Left ventricle myocardium inferior (tissue), 1 donor: ENCODE results near the gene ZFP69. TPM values are rescaled to one million over a fixed set of nuclear protein-coding genes. Genes with fewer than 3 reads are reported as not detected.

Experiments used
- DNase-seq: peaks from one replicate; pipeline ENCODE4 v3.0.0-alpha.2; 2020
- H3K27ac ChIP-seq: fragments of 200-600 bp; replicated peaks from 2 replicates; pipeline ENCODE4 v1.8.0; 2021
- H3K27me3 ChIP-seq: fragments of 200-600 bp; 2 replicates; pipeline ENCODE4 v1.8.0; 2021; ENCODE audit warnings: low read depth
- H3K36me3 ChIP-seq: fragments of 200-600 bp; 2 replicates; pipeline ENCODE4 v1.8.0; 2021
- H3K4me1 ChIP-seq: fragments of 200-600 bp; 2 replicates; pipeline ENCODE4 v1.8.0; 2021
- H3K4me3 ChIP-seq: fragments of 200-600 bp; 2 replicates; pipeline ENCODE4 v1.8.0; 2021; ENCODE audit warnings: mild to moderate bottlenecking, moderate library complexity
- H3K9me3 ChIP-seq: fragments of 200-600 bp; replicated peaks from 2 replicates; pipeline ENCODE4 v1.8.0; 2021
- intact Hi-C: fragments of 100-400 bp; cut with micrococcal nuclease; formaldehyde crosslinking; loops from one replicate; pipeline ENCODE4 v1.11.0; 2022
- total RNA-seq: library from RNA; stranded (reverse); fragmentation: NEBNext Ultra II Directional; extraction: Animal tissue kit (Norgen Biotek cat#: 25700); gene quantifications from one replicate; pipeline ENCODE4 v1.2.1, GENCODE V29; 2021
- TF ChIP-seq, protein P1 (sequence below): fragments of 200-600 bp; IDR thresholded peaks from 2 replicates; pipeline ENCODE4 v1.8.0; 2021; ENCODE audit warnings: antibody characterized with exemption, mild to moderate bottlenecking, borderline replicate concordance
- donor health status: DM: no; HTN: yes; CAD: no; lungs with severe emphysema.

Gene ZFP69
- total RNA-seq, 1 donor from 2014 or later: 1.9 TPM

- Histone ChIP-seq H3K27ac (no peak overlapping the region), H3K36me3 (peaks cover 57% of the 10 kb centered on the region), H3K9me3 (peaks cover 78% of the 10 kb centered on the region), H3K27me3 (no peaks in the 10 kb centered on the region), H3K4me1 (peaks cover 12% of the 10 kb centered on the region), H3K4me3 (no peak overlapping the region)
- TF ChIP-seq, protein P1, sequence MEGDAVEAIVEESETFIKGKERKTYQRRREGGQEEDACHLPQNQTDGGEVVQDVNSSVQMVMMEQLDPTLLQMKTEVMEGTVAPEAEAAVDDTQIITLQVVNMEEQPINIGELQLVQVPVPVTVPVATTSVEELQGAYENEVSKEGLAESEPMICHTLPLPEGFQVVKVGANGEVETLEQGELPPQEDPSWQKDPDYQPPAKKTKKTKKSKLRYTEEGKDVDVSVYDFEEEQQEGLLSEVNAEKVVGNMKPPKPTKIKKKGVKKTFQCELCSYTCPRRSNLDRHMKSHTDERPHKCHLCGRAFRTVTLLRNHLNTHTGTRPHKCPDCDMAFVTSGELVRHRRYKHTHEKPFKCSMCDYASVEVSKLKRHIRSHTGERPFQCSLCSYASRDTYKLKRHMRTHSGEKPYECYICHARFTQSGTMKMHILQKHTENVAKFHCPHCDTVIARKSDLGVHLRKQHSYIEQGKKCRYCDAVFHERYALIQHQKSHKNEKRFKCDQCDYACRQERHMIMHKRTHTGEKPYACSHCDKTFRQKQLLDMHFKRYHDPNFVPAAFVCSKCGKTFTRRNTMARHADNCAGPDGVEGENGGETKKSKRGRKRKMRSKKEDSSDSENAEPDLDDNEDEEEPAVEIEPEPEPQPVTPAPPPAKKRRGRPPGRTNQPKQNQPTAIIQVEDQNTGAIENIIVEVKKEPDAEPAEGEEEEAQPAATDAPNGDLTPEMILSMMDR: no peak
- no peak for DNase-seq
- intact Hi-C loops: no loop called here
Observed at GRCh38 chr1:40454873-40455272, 22.2 kb upstream of the ZFP69 start.

DNA sequence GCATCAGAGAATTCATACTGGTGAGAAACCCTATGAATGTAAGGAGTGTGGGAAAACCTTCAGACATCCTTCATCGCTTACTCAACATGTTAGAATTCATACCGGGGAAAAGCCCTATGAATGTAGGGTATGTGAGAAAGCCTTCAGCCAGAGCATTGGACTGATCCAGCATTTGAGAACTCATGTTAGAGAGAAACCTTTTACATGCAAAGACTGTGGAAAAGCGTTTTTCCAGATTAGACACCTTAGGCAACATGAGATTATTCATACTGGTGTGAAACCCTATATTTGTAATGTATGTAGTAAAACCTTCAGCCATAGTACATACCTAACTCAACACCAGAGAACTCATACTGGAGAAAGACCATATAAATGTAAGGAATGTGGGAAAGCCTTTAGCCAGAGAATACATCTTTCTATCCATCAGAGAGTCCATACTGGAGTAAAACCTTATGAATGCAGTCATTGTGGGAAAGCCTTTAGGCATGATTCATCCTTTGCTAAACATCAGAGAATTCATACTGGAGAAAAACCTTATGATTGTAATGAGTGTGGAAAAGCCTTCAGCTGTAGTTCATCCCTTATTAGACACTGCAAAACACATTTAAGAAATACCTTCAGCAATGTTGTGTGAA is 14.0 kb upstream of the ZFP69 start:
- TF ChIP-seq, protein P1: no peak
- intact Hi-C loops: no loop called here
- H3K9me3 ChIP-seq: peaks cover 100% of the 10 kb centered on the region
- DNase-seq: no peak
- H3K27ac ChIP-seq: no peak overlapping the region
- H3K4me3 ChIP-seq: no peak overlapping the region
- H3K4me1 ChIP-seq: no peaks in the 10 kb centered on the region
- H3K27me3 ChIP-seq: no peaks in the 10 kb centered on the region
- H3K36me3 ChIP-seq: peaks cover 82% of the 10 kb centered on the region

DNA sequence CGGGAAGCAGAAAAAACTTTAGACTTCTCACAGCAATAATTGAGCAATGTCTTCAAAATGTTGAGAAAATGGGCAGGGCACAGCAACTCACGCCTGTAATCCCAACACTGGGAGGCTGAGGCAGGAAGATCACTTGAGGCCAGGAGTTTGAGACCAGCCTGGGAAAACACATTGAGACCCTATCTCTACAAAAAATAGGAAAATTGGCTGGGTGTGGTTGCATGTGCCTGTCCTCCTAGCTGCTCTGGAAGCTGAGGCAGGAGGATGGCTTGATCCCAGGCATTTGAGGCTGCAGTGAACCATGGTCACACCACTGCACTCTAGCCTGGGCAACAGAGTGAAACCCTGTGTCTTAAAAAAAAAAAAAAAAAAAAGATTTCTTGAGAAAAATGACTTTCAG is 7.8 kb upstream of the ZFP69 start:
- peaks cover 21% of the 10 kb centered on the region for H3K36me3 ChIP-seq
- no peak overlapping the region for H3K4me3 ChIP-seq
- no peak overlapping the region for H3K27ac ChIP-seq
- H3K4me1 ChIP-seq: no peaks in the 10 kb centered on the region
- TF ChIP-seq, protein P1: no peak
- DNase-seq: no peak
- H3K9me3 ChIP-seq: peaks cover 94% of the 10 kb centered on the region
- no peaks in the 10 kb centered on the region for H3K27me3 ChIP-seq
- intact Hi-C loops: no loop called here

DNA sequence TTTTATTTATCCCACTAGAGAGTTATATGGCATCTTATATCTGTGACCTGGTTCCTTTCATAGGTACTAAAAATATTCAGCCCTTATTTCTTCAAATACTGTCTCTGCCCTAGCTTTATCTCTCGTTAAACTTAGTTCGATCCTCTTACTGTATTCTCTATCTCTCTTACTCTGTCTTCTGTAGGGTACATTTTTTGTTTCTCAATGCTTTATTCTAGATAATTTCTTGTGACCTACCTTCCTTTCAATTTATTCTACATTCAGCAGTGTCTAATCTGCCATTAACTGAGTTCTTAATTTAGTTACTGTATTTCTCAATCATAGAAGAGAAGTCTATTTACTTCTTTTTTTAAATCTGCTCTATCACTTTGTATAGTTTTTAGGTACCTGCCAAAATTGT is 1.8 kb upstream of the ZFP69 start:
- H3K9me3 ChIP-seq: peaks cover 51% of the 10 kb centered on the region
- H3K27me3 ChIP-seq: no peaks in the 10 kb centered on the region
- intact Hi-C loops: no loop called here
- no peak overlapping the region for H3K4me3 ChIP-seq
- H3K36me3 ChIP-seq: peaks cover 3% of the 10 kb centered on the region
- no peak for DNase-seq
- no peak overlapping the region for H3K27ac ChIP-seq
- TF ChIP-seq, protein P1: no peak
- H3K4me1 ChIP-seq: peaks cover 22% of the 10 kb centered on the region

DNA sequence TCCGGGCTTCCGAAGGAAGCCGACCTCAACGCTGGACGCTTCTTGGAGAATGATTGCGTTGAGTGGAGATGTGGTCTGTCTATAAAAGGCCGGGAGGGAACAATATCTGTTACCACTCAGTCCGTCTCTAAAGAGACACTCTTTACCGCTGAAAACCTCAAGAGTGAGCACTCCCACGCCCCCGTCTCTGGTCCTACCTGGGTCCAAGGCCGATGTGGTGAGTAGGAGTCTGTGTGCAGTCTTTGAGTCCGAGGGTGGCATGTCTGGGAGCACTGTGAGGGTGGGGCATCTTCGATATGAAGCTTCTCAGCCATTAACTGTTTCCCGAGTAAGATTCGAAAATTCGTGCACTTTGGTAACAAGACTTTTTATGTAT is 576 bp downstream of the ZFP69 start:
- Histone ChIP-seq H3K9me3 (peaks cover 41% of the 10 kb centered on the region), H3K4me3 (peak overlapping the region; percentile 85), H3K36me3 (peaks cover 23% of the 10 kb centered on the region), H3K27ac (peak overlapping the region; percentile 74), H3K4me1 (peaks cover 22% of the 10 kb centered on the region), H3K27me3 (no peaks in the 10 kb centered on the region)
- intact Hi-C loops: no loop called here
- DNase-seq: no peak
- TF ChIP-seq, protein P1: no peak
